K562 (cell line): ENCODE measurements around the gene CTSW. TPM values are rescaled to one million over a fixed set of nuclear protein-coding genes. Genes with fewer than 3 reads are reported as not detected.

ENCODE experiments used
- CCAR2 ChIP-seq: fragments of 200-400 bp; formaldehyde crosslinking; IDR thresholded peaks from 2 replicates; pipeline ENCODE4 v1.6.1; 2017; ENCODE audit warnings: mild to moderate bottlenecking, low read depth, low read length
- CEBPG ChIP-seq, 3 experiments: fragments of 200-800 bp in 1 of 3; sonication (Bioruptor generic) in 1 of 3; sonication (generic) in 1 of 3; formaldehyde crosslinking in 1 of 3; IDR thresholded peaks in 2 of 3; conservative IDR thresholded peaks in 1 of 3; 2 replicates each; pipeline versions ENCODE4 v1.6.1 to v1.8.0; 2016 to 2022; ENCODE audit warnings: missing compliant biosample characterization in 2 of 3, missing genetic modification characterization in 2 of 3, mild to moderate bottlenecking in 1 of 3, missing genetic modification reagents in 1 of 3
- CTCFL ChIP-seq: IDR thresholded peaks from 2 replicates; pipeline ENCODE4 v1.6.1; 2011; ENCODE audit warnings: borderline replicate concordance, low read depth, mild to moderate bottlenecking, moderate library complexity, low read length; ENCODE audit not compliant: insufficient read depth, poor library complexity, severe bottlenecking
- KDM1A ChIP-seq, 2 experiments: fragments of 450-650 bp; IDR thresholded peaks; 2 replicates each; pipeline ENCODE4 v1.6.1; 2016; ENCODE audit warnings: mild to moderate bottlenecking in 2 of 2
- MCM3 ChIP-seq: fragments of 450-650 bp; IDR thresholded peaks from 2 replicates; pipeline ENCODE4 v1.6.1; 2016
- MED1 ChIP-seq: sonication (generic); formaldehyde crosslinking; IDR thresholded peaks from 2 replicates; pipeline ENCODE4 v1.8.1; 2023; ENCODE audit warnings: missing genetic modification reagents, borderline replicate concordance
- NCOA4 ChIP-seq: fragments of 450-650 bp; IDR thresholded peaks from 2 replicates; pipeline ENCODE4 v1.6.1; 2018; ENCODE audit warnings: mild to moderate bottlenecking; ENCODE audit not compliant: partially characterized antibody
- NFE2L1 ChIP-seq: fragments of 450-650 bp; IDR thresholded peaks from 2 replicates; pipeline ENCODE4 v1.6.1; 2016; ENCODE audit warnings: missing genetic modification characterization, low read depth, mild to moderate bottlenecking, missing compliant biosample characterization, moderate library complexity, borderline replicate concordance
- NUFIP1 ChIP-seq: fragments of 450-650 bp; IDR thresholded peaks from 2 replicates; pipeline ENCODE4 v1.6.1; 2018; ENCODE audit not compliant: partially characterized antibody
- POLR2AphosphoS5 ChIP-seq: IDR thresholded peaks from 2 replicates; pipeline ENCODE4 v1.6.1; 2011; ENCODE audit warnings: mild to moderate bottlenecking, low read depth, low read length, moderate library complexity; ENCODE audit not compliant: control insufficient read depth, insufficient read depth
- POLR2G ChIP-seq: fragments of 200-400 bp; formaldehyde crosslinking; IDR thresholded peaks from 2 replicates; pipeline ENCODE4 v1.6.1; 2017; ENCODE audit warnings: low read depth, mild to moderate bottlenecking, antibody characterized with exemption, low read length, moderate library complexity
- POLR3A ChIP-seq: IDR thresholded peaks from 2 replicates; pipeline ENCODE4 v1.6.1; 2011; ENCODE audit warnings: borderline replicate concordance, mild to moderate bottlenecking, moderate library complexity; ENCODE audit not compliant: insufficient read length, insufficient read depth; ENCODE audit errors: extremely low read depth
- PRPF4 ChIP-seq: fragments of 200-400 bp; formaldehyde crosslinking; IDR thresholded peaks from one replicate; pipeline ENCODE4 v1.6.1; 2017; ENCODE audit warnings: low read length, low read depth, mild to moderate bottlenecking; ENCODE audit not compliant: insufficient read depth, poor library complexity, severe bottlenecking
- RHOXF2B ChIP-seq: fragments of 250-450 bp; sonication (Bioruptor Pico); conservative IDR thresholded peaks from 2 replicates; pipeline ENCODE4 v1.5.1; 2021
- STAT6 ChIP-seq: sonication (generic); formaldehyde crosslinking; IDR thresholded peaks from 2 replicates; pipeline ENCODE4 v1.8.1; 2023; ENCODE audit warnings: mild to moderate bottlenecking, missing genetic modification reagents
- THAP7 ChIP-seq: fragments of 250-450 bp; sonication (Bioruptor Pico); IDR thresholded peaks from 2 replicates; pipeline ENCODE4 v1.5.0; 2021
- YY1 ChIP-seq, 3 experiments: IDR thresholded peaks; 2 replicates each; pipeline ENCODE4 v1.6.1; 2011; ENCODE audit warnings: low read length in 2 of 3, mild to moderate bottlenecking in 2 of 3, moderate library complexity in 2 of 3, borderline replicate concordance in 1 of 3, control low read depth in 1 of 3, low read depth in 1 of 3; ENCODE audit not compliant: insufficient read depth in 3 of 3, insufficient replicate concordance in 2 of 3, control insufficient read depth in 1 of 3, insufficient read length in 1 of 3; ENCODE audit errors: extremely low read depth in 1 of 3
- ZNF146 ChIP-seq: IDR thresholded peaks from one replicate; pipeline ENCODE4 v1.6.1; 2018; ENCODE audit warnings: missing compliant biosample characterization; ENCODE audit not compliant: unreplicated experiment
- polyA plus RNA-seq, 8 experiments: library from polyadenylated mRNA; depleted of rRNA in 4 of 8; stranded (reverse) in 5 of 8; unstranded in 3 of 8; fragments of >200 nt; fragmentation: Nextera tagmentation in 2 of 8; fragmentation: Illumina TruSeq in 1 of 8; extraction: Ambion mirVana in 2 of 8; extraction: Trizol in 1 of 8; gene quantifications; 2 replicates each; pipeline versions ENCODE4 v1.2.1 to v1.2.3, GENCODE V29; 2011 to 2014; ENCODE audit warnings: inconsistent platforms in 1 of 8, missing spikeins in 1 of 8
- total RNA-seq, 7 experiments: library from RNA; depleted of rRNA in 6 of 7; stranded (reverse); fragments of >200 nt in 6 of 7; fragmentation: Illumina TruSeq in 2 of 7; extraction: Trizol in 2 of 7; gene quantifications; 2 replicates each; pipeline versions ENCODE4 v1.2.1 to v1.2.3, GENCODE V29; 2011 to 2021; ENCODE audit warnings: low replicate concordance in 1 of 7

Gene CTSW
- total and polyA plus RNA-seq, 9 of the 15 experiments (the other 6 are each of a cell fraction or from before 2014, with no cell fraction given): 0.04 TPM; not detected in 8

- no peak for TF ChIP-seq POLR3A
- TF ChIP-seq PRPF4: peak; percentile 99
- no peak for TF ChIP-seq CCAR2
- no peak for TF ChIP-seq CEBPG (CRISPR knock-in tag; IDR thresholded peaks at IDR 0.05)
- TF ChIP-seq CEBPG (tag; conservative IDR thresholded peaks at IDR 0.05 in 1 of 2, IDR thresholded peaks at IDR 0.05 in 1 of 2): no peak
- no peak for TF ChIP-seq CTCFL
- TF ChIP-seq THAP7 (CRISPR knock-in tag): no peak
- TF ChIP-seq POLR2G: peak; percentile 92
- TF ChIP-seq ZNF146: no peak
- no peak for TF ChIP-seq NUFIP1
- peak; percentile 35; the same call in 1 of the 2 replicates for TF ChIP-seq POLR2AphosphoS5
- no peak for TF ChIP-seq NFE2L1 (tag)
- TF ChIP-seq MED1 (CRISPR knock-in tag): no peak
- no peak for TF ChIP-seq KDM1A (IDR thresholded peaks at IDR 0.05)
- TF ChIP-seq STAT6: 0 out of 2 replicates have a peak, but pooled peaks have one; percentile 61
- TF ChIP-seq RHOXF2B (CRISPR knock-in tag): no peak
- TF ChIP-seq YY1 (IDR thresholded peaks at IDR 0.05; ENCODE audit: borderline replicate concordance in 1 of 3, control insufficient read depth in 1 of 3, extremely low read depth in 1 of 3, insufficient read depth in 3 of 3, insufficient read length in 1 of 3, insufficient replicate concordance in 2 of 3, low read depth in 1 of 3, low read length in 2 of 3): peak in 2 of 3 experiments; percentile 27 to 36
- TF ChIP-seq MCM3: no peak
- TF ChIP-seq NCOA4: no peak
These were observed 19.9 kb downstream of the CTSW start (continued) for GRCh38 chr11:65899356-65900124.
